ENCODE data around the gene ASIC3. TPM values are rescaled to one million over a fixed set of nuclear protein-coding genes. Genes with fewer than 3 reads are reported as not detected.
A peak's percentile ranks its signal among the peaks of the same experiment; 100 is the strongest.

The ASIC3 gene
- total RNA-seq, 6 experiments from 2014 or later, result 0.09 to 0.76 (median 0.31) TPM

- no peaks in the 10 kb centered on the region for H3K9me3 Mint-ChIP-seq
- TF ChIP-seq CTCF (IDR thresholded peaks at IDR 0.05), result no peak; the same call in 1 of the 2 replicates
- peak overlapping the region; percentile 95 for H3K27ac Mint-ChIP-seq
- H3K4me1 Mint-ChIP-seq (ENCODE audit: low read depth), result peaks cover 43% of the 10 kb centered on the region
- peaks cover 7% of the 10 kb centered on the region for H3K36me3 Mint-ChIP-seq (ENCODE audit: low read depth)
- no peak for DNase-seq
- H3K27me3 Mint-ChIP-seq (ENCODE audit: insufficient read depth), result peaks cover 3% of the 10 kb centered on the region; the same call in 1 of the 2 replicates
- peak overlapping the region; percentile 97 for H3K4me3 Mint-ChIP-seq
Measured at GRCh38 chr7:151028948-151029501, 19.3 kb upstream of the ASIC3 start.

GRCh38 chr7:151031011-151031410, 17.3 kb upstream of the ASIC3 start:
- Mint-ChIP-seq H3K27me3 (ENCODE audit: insufficient read depth) (no peaks in the 10 kb centered on the region), H3K4me1 (ENCODE audit: low read depth) (peaks cover 37% of the 10 kb centered on the region), H3K27ac (no peak overlapping the region), H3K9me3 (no peaks in the 10 kb centered on the region), H3K36me3 (ENCODE audit: low read depth) (peaks cover 7% of the 10 kb centered on the region), H3K4me3 (no peak overlapping the region)
- TF ChIP-seq CTCF (IDR thresholded peaks at IDR 0.05), result no peak
- DNase-seq, result no peak

- no peak for DNase-seq
- peaks cover 21% of the 10 kb centered on the region for H3K4me1 Mint-ChIP-seq (ENCODE audit: low read depth)
- H3K36me3 Mint-ChIP-seq (ENCODE audit: low read depth), result peaks cover 7% of the 10 kb centered on the region
- H3K27ac Mint-ChIP-seq, result no peak overlapping the region
- TF ChIP-seq CTCF (IDR thresholded peaks at IDR 0.05), result peak; percentile 41
- no peaks in the 10 kb centered on the region for H3K27me3 Mint-ChIP-seq (ENCODE audit: insufficient read depth)
- no peak overlapping the region for H3K4me3 Mint-ChIP-seq
- no peaks in the 10 kb centered on the region for H3K9me3 Mint-ChIP-seq
Measured at GRCh38 chr7:151032936-151033863, 15.1 kb upstream of the ASIC3 start.

- H3K9me3 Mint-ChIP-seq, result no peaks in the 10 kb centered on the region
- H3K27me3 Mint-ChIP-seq (ENCODE audit: insufficient read depth), result no peaks in the 10 kb centered on the region
- peaks cover 23% of the 10 kb centered on the region for H3K4me1 Mint-ChIP-seq (ENCODE audit: low read depth)
- H3K4me3 Mint-ChIP-seq, result no peak overlapping the region
- no peak overlapping the region for H3K27ac Mint-ChIP-seq
- H3K36me3 Mint-ChIP-seq (ENCODE audit: low read depth), result peaks cover 4% of the 10 kb centered on the region
- TF ChIP-seq CTCF (IDR thresholded peaks at IDR 0.05), result no peak
- no peak for DNase-seq
Measured at GRCh38 chr7:151033864-151034249, 14.5 kb upstream of the ASIC3 start.

GRCh38 chr7:151034312-151035025, 13.9 kb upstream of the ASIC3 start:
- DNase-seq, result no peak
- no peaks in the 10 kb centered on the region for H3K36me3 Mint-ChIP-seq (ENCODE audit: low read depth)
- no peaks in the 10 kb centered on the region for H3K9me3 Mint-ChIP-seq
- H3K4me3 Mint-ChIP-seq, result no peak overlapping the region
- peaks cover 23% of the 10 kb centered on the region for H3K4me1 Mint-ChIP-seq (ENCODE audit: low read depth)
- H3K27ac Mint-ChIP-seq, result no peak overlapping the region
- TF ChIP-seq CTCF (IDR thresholded peaks at IDR 0.05), result no peak
- H3K27me3 Mint-ChIP-seq (ENCODE audit: insufficient read depth), result no peaks in the 10 kb centered on the region
